Measurements from ENCODE around the gene HSD3B2.

- TF ChIP-seq, protein P1, sequence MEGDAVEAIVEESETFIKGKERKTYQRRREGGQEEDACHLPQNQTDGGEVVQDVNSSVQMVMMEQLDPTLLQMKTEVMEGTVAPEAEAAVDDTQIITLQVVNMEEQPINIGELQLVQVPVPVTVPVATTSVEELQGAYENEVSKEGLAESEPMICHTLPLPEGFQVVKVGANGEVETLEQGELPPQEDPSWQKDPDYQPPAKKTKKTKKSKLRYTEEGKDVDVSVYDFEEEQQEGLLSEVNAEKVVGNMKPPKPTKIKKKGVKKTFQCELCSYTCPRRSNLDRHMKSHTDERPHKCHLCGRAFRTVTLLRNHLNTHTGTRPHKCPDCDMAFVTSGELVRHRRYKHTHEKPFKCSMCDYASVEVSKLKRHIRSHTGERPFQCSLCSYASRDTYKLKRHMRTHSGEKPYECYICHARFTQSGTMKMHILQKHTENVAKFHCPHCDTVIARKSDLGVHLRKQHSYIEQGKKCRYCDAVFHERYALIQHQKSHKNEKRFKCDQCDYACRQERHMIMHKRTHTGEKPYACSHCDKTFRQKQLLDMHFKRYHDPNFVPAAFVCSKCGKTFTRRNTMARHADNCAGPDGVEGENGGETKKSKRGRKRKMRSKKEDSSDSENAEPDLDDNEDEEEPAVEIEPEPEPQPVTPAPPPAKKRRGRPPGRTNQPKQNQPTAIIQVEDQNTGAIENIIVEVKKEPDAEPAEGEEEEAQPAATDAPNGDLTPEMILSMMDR (IDR thresholded peaks at IDR 0.05) = no peak
- no peak for TF ChIP-seq POLR2A (IDR thresholded peaks at IDR 0.05)
Observed at GRCh38 chr1:119409731-119410130, 5.2 kb upstream of the HSD3B2 start.

Measured in stomach (tissue), 4 donors.